Measurements from ENCODE around the gene ITIH3.

GRCh38 chr3:52819936-52820335 lies 25.3 kb downstream of the ITIH3 start:
- TF ChIP-seq, protein P1, sequence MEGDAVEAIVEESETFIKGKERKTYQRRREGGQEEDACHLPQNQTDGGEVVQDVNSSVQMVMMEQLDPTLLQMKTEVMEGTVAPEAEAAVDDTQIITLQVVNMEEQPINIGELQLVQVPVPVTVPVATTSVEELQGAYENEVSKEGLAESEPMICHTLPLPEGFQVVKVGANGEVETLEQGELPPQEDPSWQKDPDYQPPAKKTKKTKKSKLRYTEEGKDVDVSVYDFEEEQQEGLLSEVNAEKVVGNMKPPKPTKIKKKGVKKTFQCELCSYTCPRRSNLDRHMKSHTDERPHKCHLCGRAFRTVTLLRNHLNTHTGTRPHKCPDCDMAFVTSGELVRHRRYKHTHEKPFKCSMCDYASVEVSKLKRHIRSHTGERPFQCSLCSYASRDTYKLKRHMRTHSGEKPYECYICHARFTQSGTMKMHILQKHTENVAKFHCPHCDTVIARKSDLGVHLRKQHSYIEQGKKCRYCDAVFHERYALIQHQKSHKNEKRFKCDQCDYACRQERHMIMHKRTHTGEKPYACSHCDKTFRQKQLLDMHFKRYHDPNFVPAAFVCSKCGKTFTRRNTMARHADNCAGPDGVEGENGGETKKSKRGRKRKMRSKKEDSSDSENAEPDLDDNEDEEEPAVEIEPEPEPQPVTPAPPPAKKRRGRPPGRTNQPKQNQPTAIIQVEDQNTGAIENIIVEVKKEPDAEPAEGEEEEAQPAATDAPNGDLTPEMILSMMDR (IDR thresholded peaks at IDR 0.05): no peak
- TF ChIP-seq POLR2AphosphoS5 (IDR thresholded peaks at IDR 0.05; ENCODE audit: low read depth, low read length) (no peak), SIN3A (IDR thresholded peaks at IDR 0.05; ENCODE audit: borderline replicate concordance, insufficient read depth, low read depth, low read length) (no peak)
- TF ChIP-seq, protein P2, sequence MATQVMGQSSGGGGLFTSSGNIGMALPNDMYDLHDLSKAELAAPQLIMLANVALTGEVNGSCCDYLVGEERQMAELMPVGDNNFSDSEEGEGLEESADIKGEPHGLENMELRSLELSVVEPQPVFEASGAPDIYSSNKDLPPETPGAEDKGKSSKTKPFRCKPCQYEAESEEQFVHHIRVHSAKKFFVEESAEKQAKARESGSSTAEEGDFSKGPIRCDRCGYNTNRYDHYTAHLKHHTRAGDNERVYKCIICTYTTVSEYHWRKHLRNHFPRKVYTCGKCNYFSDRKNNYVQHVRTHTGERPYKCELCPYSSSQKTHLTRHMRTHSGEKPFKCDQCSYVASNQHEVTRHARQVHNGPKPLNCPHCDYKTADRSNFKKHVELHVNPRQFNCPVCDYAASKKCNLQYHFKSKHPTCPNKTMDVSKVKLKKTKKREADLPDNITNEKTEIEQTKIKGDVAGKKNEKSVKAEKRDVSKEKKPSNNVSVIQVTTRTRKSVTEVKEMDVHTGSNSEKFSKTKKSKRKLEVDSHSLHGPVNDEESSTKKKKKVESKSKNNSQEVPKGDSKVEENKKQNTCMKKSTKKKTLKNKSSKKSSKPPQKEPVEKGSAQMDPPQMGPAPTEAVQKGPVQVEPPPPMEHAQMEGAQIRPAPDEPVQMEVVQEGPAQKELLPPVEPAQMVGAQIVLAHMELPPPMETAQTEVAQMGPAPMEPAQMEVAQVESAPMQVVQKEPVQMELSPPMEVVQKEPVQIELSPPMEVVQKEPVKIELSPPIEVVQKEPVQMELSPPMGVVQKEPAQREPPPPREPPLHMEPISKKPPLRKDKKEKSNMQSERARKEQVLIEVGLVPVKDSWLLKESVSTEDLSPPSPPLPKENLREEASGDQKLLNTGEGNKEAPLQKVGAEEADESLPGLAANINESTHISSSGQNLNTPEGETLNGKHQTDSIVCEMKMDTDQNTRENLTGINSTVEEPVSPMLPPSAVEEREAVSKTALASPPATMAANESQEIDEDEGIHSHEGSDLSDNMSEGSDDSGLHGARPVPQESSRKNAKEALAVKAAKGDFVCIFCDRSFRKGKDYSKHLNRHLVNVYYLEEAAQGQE (IDR thresholded peaks at IDR 0.05; ENCODE audit: insufficient read depth in 1 of 2, low read depth in 2 of 2, low read length in 1 of 2): no peak
